Stimulated activated CD8-positive, alpha-beta memory T cell treated with anti-CD3 and anti-CD28 coated beads, Interleukin-12 subunit alpha, Interleukin-12 subunit beta, amount 100 ng/mL, for 24 hours (primary cell): Measurements from ENCODE around the gene DSTN.
A peak's percentile ranks its signal among the peaks of the same experiment; 100 is the strongest.

Source experiments
- DNase-seq: peaks from one replicate; pipeline ENCODE4 v3.0.0-alpha.2; 2020; ENCODE audit errors: extremely low read depth

The DSTN gene

DNA sequence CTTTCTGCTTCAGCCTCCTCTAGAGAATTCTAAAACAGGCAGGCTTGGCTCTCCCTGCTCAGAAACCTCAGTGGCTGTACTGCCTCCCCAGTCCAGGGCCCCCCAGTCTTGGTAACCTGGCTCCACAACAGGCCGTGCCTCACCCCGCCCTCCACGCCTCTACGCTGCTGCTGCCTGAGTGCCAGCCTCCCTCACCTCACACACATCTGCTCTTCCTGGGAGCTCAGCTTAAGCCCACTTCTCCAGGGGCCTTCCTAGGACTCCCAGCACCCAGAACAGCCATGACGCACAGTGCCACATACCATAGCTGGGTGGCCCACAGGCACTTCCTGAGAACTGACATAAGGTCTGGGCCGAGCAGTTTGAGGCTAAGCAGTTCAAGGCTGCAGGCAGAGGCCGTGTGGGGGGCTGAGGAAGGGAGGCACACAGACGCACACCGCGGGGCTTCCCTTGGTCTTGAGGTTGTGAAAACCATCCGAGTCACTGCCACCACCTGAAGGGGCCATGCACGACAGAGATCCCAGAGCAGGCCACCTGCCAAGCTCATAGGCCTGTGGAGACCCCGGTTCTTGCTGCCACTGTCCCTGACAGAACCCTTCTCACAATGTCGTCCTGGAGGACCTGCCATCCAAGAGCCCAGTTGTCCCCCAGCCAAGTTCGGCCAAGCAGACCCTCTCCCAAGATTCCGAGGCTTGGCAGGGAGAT lies 42.6 kb downstream of the DSTN start:
- peak; percentile 7 for DNase-seq

DNA sequence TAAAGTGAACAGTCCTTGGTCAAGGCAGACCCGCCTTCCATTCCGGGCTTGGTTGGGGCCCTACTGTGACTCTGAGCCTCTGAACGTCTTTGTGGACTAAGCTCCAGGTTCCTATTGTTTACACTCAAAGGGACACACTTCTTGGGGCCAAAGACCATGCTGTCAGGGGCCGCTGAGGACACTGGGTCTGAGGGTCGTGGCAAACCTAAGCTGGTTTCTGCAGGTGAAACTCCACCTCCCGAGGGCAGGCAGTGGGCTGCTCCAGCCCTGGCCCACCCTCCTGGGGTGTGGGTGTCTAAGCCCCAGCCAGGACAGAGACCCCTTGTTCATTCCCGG lies 43.1 kb downstream of the DSTN start:
- DNase-seq: no peak

DNA sequence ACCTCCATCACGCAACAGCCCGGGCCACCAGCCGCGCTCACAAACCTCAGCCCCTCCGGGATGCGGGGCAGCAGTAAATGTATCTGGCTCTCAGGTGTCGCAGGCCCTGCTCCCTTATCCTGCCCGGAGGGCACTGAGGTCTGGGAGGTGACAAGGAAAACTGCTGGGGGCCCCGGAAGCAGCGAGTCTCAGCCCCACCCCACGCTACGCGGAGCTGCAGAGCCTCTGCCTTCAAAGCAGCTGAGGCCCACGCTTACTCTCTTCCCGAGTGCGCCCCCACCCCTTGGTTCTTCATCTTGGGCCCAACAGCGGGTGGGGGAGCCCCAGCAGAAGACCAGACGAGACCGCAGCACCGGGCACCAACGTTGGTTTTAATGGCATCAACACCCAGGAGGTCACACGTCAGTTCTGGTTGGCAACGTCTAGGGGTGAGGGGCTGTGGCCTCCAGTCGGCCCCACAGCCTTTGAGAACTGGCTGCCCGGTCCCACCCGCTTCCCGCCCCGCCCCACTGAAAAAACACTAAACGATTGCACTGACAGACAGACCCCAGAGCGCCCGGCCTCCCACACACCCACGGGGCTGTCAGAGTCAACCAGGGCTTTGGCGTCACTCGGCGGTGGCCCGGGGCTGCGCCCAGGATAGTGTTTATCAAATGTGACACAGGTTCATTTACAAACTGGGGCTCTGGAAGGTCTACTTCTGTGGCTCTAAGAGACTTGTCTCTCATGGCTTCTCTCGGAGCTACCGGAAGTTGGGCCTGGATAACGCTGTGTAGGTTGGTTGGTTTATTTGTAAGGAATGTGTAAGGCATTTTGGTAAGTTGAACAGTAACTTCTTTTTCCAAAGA lies 43.7 kb downstream of the DSTN start:
- DNase-seq: no peak

DNA sequence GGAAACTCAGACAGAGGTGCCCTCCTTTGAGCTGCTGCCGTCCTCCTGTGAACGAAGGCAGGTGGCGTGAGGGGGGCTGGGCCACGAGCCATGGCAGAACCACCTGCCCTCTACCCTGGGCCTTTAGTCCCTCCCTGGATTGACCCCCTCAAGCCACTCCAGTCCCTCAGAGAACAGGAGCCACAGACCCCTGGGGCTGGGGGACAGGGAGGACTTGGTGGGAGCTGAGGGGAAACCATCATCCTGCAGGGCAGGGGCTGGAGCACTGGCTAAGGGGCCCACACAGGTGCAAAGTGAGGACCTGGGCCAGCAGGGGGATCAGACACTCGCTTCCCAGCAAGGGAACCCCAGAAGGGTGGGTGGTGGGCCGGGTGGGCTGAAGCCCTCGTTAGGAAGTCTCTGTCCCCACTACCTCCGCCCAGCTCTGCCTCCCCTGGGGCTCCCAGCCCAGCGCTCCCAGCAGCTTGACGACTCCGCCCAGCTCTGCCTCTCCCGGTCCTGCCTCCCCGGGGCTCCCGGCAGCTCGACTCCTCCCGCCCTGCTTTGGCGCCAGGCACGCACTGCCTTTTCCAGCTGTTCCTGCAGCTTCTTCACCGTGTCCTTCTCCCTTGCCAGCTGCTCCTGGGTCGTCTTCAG lies 44.4 kb downstream of the DSTN start:
- DNase-seq: no peak

DNA sequence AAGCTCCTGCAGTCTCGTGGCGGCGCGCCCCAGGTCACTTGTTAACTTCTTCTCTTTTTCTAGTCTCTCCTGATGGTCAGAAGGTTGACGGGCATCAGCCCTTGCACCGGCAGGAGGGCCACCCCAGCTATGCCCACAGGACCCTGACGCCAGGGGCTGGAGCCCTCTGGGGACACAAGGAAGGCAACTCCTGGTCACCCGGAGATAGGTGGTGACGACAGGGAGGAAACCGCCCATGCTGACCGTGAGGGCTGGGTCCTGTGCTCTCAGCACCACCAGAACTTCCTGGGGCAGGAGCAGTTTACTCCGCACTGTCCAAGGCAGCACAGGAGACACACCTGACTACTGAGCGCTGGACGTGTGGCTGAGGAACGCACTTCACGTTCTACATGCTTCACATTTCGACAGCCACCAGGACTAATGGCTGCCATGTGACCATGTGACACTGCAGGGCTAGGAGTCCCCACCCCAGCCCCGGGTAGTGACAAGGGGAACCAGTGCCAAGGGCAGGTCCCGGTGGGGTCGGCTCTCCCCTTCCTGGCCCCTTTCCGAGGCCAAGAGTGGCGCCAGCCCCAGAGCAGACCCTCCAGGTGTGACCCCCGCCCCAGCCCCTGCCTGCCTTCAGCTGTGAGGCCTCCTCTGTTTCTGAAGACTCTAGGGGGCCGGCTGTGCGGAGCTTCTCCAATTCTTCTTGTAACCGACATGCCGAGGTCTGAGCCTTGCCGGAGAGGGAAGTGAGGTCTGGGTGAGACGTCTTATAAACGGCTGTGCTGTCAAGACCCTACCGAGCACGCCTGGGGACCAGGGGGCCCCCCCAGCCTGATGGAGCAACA lies 45.2 kb downstream of the DSTN start:
- no peak for DNase-seq

DNA sequence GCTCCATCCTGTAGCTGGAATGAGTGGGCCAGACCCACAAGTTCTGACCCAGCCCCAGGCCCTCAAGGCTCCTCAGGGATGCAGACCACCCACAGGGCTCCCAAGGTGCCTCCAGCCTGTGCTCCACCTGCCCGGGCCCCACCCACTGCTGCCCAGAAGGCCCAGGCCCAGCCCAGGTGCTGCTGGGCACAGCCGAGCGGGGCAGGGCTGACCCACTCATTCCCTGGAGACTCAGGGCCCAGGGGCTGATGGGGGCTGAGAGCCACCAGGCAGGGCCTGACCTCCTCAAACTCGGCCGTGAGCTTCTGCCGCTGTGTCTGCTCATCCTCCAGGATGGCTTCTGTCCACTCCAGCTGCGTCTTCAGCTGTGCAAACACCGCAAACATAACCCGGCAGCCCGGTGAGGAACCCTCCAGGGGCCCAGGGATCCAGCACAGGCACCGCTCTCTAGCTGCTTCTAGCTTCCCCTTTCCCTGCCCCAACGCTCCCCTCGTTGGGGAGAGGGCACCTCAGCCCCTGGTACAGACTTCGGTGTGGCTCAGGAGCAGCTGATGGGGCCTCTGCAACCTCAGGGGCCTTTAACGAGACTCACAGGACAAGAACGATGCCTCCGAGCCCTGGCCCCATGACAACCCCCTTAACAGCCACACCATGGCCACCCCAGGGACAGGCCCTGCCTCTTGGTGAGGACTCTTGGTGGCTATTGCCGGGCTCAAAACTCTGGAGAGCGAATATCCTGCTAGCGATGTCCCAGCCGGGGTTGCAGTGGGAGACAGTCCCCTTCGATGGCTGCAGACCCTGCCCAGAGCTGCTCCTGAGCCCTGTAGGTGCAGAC lies 46.0 kb downstream of the DSTN start:
- no peak for DNase-seq

DNA sequence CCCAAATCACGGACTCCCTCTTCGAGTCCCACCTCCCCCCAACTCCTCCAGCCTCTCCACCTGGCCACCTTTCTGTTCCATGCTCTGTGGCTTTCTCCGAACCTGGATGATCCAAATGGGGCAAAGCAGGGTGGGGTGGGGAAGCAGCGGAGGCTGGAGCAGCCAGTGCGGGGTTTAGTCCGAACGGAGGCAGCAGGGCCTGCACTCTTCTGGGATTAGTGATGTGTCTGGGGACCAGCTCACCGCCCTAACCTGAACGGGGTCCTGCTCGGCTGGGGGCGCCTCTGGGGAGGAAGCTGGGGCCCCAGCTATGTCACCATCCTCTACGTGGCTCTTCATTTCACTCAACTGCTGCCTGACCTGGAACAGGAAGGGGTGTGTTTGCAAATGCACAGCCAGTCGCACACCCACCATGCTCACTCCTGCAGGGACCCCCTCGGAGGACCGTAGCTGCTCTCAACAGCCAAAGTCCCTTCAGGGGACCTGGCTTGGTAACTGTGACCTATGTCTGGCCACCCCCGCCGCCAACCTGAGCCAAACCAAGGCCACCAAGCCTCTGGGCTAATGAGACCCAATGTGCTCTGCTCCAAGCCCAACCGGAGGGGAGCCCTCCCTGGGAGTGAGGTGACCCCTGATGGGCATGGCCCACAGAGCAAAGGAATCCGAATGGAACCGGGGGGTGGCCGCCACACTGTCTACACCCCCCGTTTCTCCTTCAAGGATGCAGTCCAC lies 46.8 kb downstream of the DSTN start:
- no peak for DNase-seq

DNA sequence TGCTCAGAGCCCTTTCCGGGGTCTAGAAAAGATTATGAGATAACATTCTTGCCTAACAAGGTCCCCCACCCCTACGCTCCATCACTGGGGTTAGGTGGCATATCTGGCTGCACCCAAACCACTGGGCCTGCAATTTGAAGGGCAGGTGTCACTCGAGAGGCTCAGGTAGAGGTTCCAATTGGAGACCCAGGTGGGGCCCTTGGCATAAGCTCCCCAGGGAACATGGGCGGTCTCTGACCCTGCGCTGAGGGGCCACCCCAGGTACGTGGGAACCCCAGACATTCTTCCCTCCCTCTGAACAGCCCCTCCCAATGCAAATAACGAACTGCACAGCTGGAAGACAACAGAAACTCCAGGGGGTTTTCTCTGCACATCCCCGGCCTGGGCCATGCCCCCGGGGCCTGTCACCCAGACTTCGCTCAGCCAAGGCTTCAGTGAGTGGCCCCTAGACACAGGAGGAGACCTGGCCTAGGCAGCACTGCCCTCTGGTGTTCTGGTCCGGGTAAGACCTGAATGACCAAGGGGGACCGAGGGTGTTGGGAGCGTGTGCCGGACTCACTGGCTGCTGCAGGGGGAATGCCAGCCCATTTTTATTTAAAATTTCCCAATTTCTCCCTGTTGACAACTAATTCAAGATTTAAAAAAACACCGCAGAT lies 47.5 kb downstream of the DSTN start:
- DNase-seq: no peak

DNA sequence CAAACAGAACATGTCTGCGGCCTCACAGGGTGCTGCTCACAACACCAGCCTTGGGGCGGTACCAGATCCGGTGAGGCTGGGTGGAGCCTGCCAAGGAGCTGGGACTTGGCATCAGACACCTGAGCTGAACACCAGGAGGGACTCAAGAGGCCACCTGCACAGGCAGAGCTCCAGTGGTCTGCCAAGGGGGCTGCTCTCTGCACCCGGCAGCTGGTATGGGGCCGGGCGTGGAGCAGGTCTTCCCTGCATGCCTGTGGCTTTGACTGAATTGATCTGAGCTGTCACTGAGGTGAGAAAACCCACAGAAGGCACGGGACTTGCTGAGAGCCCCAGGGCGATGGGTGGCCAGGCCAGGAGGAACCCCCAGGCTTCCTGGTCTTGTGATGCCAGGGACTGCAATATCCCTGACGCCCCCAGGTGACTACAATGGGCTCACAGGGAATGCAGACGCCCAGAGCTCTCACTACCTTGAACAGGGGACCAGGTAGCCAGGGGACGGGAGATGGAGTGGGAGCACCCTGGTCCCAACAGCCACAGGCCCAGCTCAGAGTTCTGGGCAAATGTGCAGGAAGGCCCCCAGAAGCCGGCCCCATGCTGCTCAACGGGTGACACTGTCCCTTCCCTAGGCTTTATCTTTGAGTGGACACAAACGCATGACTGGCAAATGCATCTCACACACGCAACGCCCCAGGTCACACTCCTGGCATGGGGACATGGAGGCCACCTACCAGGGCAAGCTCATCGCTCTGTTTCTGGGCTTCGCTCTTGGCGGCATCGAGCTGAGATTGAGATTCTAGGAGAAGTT lies 48.2 kb downstream of the DSTN start:
- no peak for DNase-seq

DNA sequence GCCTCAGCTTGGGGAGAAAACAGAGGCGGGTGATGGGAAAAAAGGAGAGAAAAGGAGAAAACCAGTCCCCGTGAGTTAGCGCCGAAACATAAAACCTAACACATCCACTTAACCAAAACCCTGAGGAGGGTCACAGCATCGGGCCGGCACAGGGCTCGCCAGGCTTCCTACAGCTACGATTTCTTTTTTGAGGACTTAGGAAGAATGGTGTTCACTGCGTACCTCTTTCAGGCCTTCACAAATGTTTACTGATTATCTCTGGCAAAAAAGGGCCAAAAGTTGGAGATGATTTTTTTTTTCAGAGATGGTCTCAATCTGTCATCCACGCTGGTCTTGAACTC lies 48.8 kb downstream of the DSTN start:
- DNase-seq: no peak

DNA sequence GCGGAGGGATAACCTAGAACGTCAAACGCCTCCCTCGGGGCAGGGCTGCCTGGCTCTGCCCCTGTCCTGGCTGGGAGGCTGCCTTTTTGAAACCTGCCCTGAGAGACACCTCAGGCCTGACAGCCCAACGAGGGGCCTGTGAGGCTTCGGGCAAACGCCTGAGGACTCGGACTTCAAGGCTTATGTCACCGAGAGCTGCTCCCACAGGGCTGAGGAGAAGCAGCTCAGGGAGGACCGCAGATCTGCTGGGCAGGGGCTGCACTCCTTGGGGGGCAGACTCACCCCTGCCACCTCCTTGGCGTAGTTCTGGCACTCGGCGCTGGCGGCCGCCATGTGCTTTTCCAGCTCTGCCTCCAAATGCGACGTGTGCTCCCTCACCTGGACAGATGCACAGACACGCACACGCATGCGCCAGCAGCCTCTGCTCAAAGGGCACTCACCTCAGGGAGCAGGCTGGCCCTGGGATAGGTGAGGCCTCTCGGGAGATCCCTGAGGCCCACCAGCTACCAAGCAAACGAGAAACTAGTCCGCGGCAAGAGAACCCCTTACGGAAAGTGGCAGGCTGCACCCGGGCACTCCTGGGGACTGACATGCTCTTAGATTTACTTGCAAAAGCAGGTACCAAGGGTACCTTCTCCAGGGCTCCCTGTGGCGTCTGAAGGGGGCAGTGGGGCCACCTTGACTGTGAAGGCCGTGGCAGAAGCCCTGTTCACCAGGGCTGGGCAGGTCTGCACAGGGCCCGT lies 49.6 kb downstream of the DSTN start:
- DNase-seq: no peak

DNA sequence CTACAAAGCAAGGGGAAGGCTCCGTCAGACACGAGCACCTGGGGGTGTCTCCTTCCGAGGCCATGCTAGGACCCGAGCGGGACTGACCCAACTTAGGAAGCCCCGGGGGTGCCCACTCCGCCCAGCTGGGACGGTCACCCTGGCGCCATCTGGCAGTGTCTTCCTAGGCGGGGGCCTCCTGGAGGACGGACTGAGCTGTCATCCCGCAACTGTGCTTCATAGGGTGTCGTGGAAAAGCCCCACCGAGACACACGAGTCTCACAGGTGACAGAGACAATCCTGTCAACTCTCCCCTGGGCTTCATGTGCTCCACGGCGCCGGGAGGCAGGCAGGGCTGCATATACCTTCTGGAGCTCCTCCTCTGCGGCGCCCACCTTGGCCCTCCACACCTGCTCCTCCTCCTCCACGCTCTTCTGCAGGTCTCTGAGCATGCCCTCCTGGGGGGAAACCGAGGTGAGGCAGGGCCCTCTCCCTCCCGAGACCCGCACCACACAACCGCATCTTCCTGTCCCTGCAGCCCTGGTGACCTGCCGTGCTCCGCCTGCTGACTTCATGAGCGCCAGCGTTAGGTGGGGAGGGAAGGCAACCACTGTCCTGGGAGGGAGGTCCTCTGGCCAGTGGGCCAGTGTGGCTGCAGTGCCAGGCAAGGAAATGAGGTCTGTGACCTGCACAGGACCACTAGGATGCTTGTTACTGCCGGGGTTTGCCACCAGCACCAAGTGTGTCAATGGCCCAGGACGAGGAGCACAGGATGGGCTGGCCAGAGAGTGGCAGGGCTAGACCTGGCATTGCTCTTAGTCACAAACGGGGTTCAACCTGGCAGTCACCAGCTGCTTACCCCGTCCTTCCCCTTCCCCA lies 50.7 kb downstream of the DSTN start:
- DNase-seq: no peak

DNA sequence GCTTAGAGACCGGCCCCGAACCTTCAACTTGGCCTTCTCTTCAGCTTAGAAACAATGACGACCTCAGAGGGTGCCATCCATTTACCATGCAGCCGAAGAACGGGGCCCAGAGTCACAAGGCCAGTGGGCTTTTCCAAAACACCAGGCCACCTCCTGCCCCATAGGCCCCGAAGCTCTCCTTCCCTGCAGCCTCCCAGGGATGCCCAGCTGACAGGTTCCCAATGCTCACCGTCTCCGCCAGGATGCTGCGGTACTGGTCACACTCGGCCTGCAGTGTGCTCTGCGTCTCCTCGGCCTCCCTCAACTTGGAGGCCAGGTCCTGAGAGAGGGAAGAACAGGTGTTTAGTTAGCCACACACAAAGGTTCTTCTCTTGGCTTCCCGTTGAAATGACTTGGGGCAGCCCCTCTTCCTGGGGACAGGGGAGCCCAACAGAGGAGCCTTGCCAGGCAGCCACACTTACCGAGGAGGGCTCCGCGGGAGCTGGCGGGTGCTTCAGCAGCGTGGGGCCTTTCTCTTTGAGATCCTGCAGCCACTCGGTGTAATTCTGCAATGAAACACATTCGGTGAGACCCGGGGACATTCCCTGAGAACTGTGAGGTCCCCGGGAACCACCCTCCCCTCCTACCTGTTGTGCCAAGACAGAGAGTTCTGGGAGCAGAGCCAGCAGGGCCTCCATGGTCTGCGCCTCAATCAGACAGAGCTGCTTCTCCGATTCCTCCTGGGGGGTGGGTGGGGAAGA lies 51.5 kb downstream of the DSTN start:
- no peak for DNase-seq

DNA sequence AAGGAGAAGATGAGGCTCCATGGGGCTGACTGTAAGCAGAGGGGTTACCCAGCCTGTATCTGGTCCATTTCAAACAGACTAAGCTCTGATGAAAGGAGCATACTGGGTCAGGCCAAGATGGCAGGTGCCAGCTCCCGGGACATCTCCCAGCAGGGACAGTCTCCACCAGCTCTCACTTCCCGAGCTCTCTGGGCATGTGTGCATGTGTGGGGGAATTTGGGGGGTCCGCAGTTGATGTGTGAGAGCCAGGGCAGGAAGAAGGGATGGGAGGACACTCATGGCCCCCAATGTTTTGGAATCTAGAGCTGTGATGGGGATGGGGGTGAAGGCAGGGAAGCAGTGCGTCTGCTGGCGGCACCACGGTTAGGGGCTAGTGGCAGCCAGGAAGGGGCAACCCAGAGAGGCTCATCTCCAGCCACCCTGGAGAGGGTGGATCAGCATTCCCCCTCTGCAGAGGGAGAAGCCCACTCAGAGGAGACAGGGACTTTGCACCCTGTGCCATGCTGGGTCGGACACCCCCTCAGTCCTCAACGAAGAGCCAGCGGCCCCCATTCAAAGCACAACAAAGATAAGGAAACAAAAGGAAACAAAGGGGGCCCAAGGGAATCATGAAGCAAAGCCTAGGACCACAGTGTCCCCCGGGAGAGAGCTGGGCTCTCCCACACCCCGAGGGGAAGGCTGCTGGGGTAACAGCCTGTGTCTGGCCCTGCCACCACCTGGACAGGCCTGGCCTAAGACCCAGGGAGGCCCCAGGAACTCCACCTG lies 52.4 kb downstream of the DSTN start:
- DNase-seq: no peak

DNA sequence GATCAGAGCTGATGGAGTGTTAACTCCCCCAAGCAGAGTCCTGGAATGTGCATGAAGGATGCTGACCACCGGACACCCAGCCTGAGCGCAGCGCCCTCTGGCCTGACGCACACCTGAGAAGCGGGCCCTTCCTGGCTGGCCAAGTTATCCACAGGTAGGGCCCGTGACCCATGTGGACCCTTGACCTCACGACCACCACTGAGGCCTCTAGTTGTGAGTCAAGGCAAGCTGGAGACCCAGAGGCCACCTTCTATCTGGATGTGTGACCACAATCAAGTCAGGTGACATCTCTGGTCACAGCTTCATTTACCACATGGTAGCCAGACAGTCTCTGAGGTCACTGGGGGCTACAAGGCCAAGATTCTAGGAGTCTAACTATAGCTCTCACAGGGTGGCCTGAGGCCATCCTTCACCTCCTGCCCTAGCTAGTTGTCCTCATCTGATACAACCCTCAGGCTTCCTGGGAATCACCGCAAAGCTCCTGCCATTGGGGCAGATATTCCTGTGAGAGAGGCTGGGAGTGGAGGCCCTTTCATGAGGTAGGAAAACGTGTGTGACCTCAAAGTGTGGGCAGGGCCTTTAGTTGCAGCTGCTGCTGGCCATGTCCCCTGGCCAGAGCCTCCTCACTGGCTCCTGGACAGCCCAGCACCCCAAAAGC lies 53.1 kb downstream of the DSTN start:
- no peak for DNase-seq

DNA sequence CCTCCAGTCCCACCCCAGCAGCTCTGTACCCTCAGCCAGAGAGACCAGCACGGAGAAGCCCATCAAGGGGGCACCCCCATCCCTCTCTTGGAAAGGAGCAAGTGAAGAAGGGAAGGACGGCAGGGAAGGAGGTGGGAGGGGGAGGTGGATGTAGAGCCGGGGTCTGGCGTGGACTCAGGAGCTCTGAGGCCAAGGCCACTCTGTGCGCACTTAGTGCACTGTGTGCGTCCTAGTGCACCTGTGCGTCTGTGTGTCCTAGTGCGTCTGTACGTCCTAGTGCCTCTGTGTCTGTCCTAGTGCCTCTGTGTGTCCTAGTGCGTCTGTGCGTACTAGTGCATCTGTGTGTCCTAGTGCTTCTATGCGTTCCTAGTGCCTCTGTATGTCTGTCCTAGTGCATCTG lies 54.2 kb downstream of the DSTN start:
- no peak for DNase-seq
